Esophagus squamous epithelium (tissue), 4 donors: ENCODE measurements around the gene KCNMA1.

Experiments used
- CTCF ChIP-seq, 6 experiments: fragments of 450-650 bp in 4 of 6; fragments of 200-600 bp in 2 of 6; sonication (generic) in 2 of 6; IDR thresholded peaks; one replicate each; pipeline ENCODE4 v1.5.1; 2016 to 2019; ENCODE audit warnings: antibody characterized with exemption in 6 of 6, mild to moderate bottlenecking in 4 of 6, moderate library complexity in 4 of 6
- POLR2A ChIP-seq, 4 donors: fragments of 450-650 bp; IDR thresholded peaks; one replicate each; pipeline ENCODE4 v1.6.1; 2017; ENCODE audit warnings: antibody characterized with exemption in 4 of 4, mild to moderate bottlenecking in 4 of 4, moderate library complexity in 3 of 4

GRCh38 chr10:76918106-76918505 is 719.5 kb downstream of the KCNMA1 start:
- TF ChIP-seq CTCF (IDR thresholded peaks at IDR 0.05): no peak
- no peak for TF ChIP-seq POLR2A (IDR thresholded peaks at IDR 0.05)
